Measurements from ENCODE around the gene ZNF439.
"Not testable (repeated sequence)": the region's sequence is repeated elsewhere in the genome, so short reads cannot be mapped to it uniquely, and the experiment has no call there.

DNA sequence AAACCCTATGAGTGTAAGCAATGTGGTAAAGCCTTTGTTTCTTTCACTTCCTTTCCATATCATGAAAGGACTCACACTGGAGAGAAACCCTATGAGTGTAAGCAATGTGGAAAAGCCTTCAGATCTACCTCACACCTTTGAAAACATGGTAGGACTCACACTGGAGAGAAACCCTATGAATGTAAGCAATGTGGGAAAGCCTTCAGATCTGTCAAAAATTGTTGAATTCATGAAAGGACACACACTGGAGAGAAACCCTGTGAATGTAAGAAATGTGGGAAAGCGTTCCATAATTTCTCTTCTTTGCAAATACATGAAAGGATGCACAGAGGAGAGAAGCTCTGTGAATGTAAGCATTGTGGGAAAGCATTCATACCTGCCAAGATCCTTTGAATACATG, 63.4 kb downstream of the ZNF439 start:
- TF ChIP-seq, protein P1, sequence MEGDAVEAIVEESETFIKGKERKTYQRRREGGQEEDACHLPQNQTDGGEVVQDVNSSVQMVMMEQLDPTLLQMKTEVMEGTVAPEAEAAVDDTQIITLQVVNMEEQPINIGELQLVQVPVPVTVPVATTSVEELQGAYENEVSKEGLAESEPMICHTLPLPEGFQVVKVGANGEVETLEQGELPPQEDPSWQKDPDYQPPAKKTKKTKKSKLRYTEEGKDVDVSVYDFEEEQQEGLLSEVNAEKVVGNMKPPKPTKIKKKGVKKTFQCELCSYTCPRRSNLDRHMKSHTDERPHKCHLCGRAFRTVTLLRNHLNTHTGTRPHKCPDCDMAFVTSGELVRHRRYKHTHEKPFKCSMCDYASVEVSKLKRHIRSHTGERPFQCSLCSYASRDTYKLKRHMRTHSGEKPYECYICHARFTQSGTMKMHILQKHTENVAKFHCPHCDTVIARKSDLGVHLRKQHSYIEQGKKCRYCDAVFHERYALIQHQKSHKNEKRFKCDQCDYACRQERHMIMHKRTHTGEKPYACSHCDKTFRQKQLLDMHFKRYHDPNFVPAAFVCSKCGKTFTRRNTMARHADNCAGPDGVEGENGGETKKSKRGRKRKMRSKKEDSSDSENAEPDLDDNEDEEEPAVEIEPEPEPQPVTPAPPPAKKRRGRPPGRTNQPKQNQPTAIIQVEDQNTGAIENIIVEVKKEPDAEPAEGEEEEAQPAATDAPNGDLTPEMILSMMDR (IDR thresholded peaks at IDR 0.05; ENCODE audit: borderline replicate concordance, extremely low read depth, low read length, poor library complexity, severe bottlenecking), result not testable (repeated sequence)
- not testable (repeated sequence) for TF ChIP-seq EZH2 (IDR thresholded peaks at IDR 0.05; ENCODE audit: borderline replicate concordance, low read depth, low read length, severe bottlenecking)

Measured in DND-41 (cell line).